Posterior vena cava (tissue), 2 donors: Measurements from ENCODE around the gene OAS1. TPM values are rescaled to one million over a fixed set of nuclear protein-coding genes. Genes with fewer than 3 reads are reported as not detected.
"Not testable (repeated sequence)": the region's sequence is repeated elsewhere in the genome, so short reads cannot be mapped to it uniquely, and the experiment has no call there.

Experiments used
- DNase-seq: peaks from one replicate; pipeline ENCODE4 v3.0.0-alpha.2; 2020; ENCODE audit warnings: low spot score
- intact Hi-C, 2 donors: fragments of 100-400 bp; cut with DNase I; formaldehyde crosslinking; loops; one replicate each; pipeline versions ENCODE4 v1.14.1 to v1.14.2; 2022 to 2023
- total RNA-seq, 2 donors: library from RNA; stranded (reverse); fragmentation: NEBNext Ultra II Directional; extraction: Animal tissue kit (Norgen Biotek cat#: 25700); gene quantifications; one replicate each; pipeline ENCODE4 v1.2.1, GENCODE V29; 2021
- donor health status: DM: yes; HTN: yes; CAD: no.
- donor health status: DM: yes; HTN: yes; CAD: no.

OAS1 gene
- total RNA-seq, 2 donors from 2014 or later: 10.1 to 17.3 TPM

DNA sequence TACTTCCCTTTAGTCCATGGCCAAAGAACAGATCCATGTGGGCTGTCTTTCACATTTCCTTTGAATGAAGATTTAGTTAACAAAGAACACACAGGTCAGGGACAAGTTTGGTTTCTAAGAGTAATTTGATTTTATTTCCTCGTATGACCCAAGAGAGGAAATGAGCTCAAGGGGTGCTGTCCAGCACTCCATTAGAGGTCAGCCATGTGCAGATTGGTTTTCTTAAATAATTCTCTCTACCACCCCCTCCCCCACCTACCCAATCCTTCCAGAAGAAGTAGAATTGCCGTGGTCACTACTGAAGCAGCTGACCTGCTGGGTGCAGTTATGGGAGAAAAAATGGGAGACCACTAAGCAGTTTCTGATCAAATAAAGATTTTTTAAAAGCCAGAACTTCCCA is 13.9 kb upstream of the OAS1 start:
- intact Hi-C loops: no loop called here
- DNase-seq: no peak

DNA sequence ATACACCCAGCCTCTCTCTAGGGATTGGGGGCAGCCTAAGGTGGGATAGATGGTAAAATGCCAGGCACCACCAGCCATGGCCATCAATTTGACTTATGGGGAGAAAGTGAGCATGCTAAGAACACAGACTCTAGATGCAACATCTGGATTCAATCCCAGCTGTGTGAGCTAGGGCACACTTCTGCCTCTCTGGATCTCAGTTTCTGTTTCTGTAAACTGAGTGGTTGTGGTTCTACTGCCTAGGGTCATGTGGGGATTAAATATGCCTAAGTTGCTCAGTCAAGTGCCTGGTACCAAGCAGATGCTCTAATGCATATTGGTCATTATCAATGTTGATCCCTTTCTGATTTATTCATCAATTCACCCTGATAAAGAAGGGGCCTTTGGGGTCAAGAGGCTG is 12.6 kb upstream of the OAS1 start:
- intact Hi-C loops: no loop called here
- DNase-seq: no peak

DNA sequence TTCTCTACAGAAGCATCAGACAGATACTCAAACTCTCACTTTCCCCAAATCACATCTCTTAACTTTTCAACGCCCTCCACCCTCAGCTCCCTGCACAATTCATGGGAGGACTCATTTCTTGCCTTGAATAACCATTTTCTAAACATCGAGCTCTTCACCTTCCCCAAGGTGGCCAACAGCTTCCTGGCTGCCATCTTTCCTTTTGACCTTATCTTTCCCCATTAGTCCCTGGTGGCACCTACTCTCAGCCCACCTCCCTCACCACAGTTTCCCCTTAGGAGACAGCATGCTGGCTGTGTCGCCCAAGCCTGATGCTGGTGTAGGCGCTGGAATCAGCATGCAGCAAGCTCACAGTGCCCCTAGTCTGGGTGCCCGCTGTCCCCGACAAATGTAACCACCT is 8.4 kb upstream of the OAS1 start:
- DNase-seq: no peak
- intact Hi-C loops: no loop called here

DNA sequence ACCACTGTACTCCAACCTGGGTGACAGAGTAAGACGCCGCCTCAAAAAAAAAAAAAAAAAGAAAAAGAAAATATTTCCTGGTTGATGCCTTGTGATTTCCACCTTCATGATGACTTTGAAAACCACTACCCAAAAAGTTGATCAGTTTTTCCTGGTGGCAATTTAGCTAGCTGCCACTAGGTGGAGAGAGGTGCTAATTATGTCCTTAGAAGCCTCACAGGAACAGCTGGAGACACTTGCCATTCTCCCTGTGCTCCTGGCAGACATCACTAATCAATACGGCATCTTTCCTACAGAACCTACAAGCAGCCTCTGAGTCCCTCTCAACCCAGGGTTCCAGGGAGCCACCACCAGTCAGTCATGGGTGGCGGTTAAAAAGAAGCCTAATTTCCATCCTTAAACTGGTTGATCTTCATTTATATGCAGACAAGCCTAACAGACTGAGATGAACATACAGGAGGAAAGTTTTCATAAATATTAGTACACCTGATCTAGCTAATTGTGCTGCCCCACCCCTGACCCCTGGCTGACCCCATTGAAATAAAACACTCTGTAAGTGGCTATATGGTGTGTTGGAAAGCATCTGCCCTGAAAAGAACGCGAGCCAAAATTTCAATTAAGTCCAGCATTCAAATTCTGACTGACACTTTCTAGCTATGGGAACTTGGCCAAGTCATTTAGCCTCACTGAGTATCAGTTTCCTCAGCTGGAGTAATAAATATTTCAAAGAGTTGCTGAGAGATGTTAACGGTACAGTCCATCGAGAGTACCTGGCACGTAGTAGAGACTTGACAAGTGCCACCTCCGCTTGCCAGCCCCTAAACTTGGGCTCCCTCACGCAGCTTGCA is 6.2 kb upstream of the OAS1 start:
- DNase-seq: no peak
- intact Hi-C loops: no loop called here

DNA sequence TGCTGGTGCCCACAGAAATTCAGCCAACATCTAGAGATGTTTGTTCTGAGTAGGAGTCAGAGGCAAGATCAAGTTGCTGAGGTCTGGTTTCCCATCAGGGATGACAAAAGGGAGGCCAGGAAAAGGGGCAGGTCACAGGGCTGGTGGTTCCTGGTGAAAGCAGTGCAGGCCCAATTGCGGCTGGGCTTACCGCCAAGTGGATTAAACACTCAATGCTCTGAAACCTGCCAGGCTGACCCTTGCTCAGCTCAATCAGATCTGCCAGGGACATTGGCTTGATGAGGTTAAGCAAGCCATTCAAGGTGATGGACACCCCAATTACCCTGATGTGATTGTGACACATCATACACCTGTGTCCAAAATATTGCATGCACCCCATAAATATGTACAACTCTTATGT is 5.5 kb upstream of the OAS1 start:
- DNase-seq: no peak
- intact Hi-C loops: no loop called here

DNA sequence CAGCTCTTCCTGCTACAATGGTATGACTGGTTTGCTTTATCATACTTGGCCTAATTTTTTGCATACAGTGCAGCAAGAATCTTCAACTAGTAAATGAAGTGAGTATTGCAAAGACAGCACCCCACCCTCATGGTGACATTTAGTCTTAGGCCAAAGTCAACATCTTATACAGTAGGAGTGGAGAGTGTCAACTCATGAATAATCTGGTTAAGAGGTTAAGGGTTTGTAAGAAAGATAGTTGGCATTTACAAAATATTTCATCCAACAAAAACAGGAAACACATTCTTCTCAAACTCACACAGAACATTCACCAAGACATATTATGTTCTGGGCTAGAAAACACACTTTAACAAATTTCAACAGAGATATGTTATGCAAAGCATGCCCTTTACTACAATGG is 2.2 kb upstream of the OAS1 start:
- DNase-seq: no peak
- intact Hi-C loops: no loop called here

DNA sequence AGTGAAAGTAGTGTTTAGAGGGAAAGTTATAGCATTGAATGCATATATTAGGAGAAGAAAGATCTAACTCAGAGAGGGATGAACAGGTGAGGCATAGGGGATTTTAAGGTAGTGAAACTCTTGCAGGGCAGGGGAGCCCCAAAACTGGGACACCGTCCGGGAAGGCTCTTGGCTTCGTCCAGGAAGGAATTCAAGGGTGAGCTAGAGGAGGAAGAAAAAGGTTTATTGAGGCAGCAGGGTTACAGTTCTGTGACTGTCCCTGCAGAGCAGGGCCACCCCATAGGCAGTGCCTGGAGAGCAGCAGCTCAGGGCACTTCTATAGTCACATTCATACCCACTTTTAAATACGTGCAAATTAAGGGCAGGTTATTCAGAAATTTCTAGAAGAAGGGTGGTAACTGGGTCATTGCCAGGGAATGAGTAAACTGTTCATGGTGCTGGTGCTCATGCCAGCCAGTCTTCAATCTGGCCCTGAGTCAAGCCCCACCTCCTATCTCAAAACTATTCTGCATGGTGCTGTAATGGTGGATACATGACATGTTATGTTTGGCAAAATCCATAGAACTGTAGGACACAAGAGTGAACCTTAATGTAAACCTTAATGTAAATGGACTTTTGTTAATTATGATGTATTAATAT is 1.2 kb upstream of the OAS1 start:
- intact Hi-C loops: no loop called here

DNA sequence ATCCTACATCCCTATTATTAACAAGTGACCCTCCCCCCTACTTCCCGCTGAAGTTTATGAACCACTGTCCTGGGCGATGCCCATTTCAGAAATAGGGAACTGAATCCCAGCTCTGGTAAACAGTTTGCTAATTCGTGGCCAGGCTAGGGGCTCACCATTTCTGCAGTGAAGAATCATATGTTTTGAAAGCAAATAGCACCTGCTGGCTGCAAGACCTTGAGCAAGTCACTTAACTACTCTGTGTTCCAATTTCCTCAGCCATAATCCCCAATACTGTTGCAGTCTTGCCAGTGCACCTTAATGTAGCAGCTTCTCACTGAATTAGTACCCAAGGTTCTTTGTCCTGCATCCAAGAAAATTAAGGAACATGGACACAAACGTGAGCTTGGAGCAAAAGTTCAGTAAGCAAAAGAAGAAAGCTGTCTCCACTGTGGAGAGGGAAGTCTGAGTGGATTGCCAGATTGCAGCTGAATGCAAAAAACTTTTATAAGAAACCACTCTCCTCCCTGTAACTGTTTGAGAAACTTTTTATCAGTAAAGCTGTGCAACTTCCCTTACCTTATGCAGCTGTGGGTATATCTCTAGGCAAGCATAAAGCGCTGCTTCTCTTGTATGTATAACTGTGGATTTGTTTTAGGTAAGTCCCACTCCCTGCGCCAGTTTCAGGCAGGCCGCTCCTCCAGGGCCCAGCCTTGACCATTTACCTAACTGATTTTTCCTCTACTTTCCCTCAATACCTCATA is 824 bp downstream of the OAS1 start:
- DNase-seq: no peak
- intact Hi-C loops: no loop called here

More for the DNA sequence above, 1.2 kb upstream of the OAS1 start:
- no peak for DNase-seq

DNA sequence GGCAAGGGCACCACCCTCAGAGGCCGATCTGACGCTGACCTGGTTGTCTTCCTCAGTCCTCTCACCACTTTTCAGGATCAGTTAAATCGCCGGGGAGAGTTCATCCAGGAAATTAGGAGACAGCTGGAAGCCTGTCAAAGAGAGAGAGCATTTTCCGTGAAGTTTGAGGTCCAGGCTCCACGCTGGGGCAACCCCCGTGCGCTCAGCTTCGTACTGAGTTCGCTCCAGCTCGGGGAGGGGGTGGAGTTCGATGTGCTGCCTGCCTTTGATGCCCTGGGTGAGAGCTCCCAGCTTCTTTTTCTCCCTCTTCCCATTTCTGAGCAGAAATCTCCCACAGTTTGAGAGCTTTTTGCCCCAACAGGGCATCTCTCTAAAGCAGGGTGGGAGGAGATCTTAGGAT is 1.8 kb downstream of the OAS1 start:
- intact Hi-C loops: no loop called here
- no peak for DNase-seq

DNA sequence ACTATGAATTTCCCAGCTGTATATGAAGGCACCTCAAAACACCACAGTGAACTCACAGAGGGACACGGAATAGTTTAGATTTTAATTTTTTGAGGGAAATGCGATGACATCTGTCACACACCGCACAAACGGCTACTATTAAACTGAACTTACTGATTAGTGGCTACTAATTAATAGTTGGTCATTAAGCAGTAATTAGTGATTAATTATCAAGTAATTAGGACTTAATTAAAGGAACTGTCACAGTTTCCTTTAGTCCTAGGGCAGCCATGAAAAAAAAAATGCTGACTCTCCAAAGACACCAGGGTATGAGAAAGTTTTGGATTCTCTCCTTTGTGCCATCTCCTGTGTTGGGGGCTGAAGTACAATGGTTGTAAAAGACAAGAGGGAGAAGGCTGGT is 2.9 kb downstream of the OAS1 start:
- DNase-seq: no peak
- intact Hi-C loops: no loop called here

DNA sequence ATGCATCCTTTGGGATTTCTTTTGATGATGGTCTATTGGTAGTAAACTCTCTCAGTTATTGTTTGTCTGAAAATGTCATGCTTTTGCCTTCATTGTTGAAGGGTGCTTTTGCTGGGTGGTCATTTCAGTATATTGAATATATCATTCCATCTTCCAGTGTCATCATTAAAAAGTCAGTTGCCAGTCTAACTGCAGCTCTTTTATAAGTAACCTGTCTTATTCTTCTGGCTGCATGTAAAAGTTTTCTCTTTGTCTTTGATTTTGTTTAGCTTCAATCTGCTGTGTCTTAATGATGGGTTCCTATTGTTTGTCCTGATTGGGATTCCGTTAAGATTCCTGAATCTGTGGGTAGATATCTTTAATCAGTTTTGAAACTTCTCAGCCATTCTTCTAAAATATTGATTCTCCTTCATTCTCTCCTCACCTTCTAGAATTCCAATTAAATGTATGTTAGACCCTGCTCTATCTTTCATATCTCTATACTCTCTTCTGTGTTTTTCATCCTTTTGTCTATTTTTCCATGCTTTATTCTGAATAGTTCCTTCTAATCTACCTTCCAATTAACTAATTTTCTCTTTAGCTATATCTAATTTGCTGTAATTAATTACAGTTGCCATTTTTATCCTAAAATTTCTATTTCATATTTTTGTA is 6.4 kb downstream of the OAS1 start:
- intact Hi-C loops: no loop called here
- DNase-seq: no peak

DNA sequence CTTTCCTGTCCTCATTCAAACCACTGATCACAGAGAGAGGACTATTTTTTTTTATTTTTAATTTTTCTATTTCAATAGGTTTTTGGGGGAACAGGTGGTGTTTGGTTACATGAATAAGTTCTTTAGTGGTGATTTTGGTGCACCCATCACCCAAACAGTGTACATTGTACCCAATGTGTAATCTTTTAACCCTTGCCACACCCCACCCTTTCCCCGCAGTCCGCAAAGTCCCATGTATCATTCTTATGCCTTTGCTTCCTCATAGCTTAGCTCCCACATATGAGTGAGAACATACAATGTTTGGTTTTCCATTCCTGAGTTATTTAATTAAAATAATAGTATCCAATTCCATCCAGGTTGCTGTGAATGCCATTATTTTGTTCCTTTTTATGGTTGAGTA is 7.1 kb downstream of the OAS1 start:
- intact Hi-C loops: not testable (repeated sequence)

DNA sequence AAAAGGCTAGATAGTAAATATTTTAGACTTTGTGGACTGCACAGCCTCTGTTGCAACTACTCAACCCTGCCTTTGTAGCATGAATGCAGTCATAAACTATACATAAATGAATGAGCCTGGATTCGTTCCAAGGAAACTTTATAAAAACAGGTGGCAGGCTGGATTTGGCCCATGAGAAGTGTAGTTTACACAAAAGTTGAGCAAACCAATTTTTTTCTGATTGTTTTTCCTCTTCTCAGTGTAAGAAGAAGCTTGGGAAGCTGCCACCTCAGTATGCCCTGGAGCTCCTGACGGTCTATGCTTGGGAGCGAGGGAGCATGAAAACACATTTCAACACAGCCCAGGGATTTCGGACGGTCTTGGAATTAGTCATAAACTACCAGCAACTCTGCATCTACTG is 9.5 kb downstream of the OAS1 start:
- intact Hi-C loops: no loop called here
- no peak for DNase-seq

More for the DNA sequence above, 7.1 kb downstream of the OAS1 start:
- DNase-seq: not testable (repeated sequence)

DNA sequence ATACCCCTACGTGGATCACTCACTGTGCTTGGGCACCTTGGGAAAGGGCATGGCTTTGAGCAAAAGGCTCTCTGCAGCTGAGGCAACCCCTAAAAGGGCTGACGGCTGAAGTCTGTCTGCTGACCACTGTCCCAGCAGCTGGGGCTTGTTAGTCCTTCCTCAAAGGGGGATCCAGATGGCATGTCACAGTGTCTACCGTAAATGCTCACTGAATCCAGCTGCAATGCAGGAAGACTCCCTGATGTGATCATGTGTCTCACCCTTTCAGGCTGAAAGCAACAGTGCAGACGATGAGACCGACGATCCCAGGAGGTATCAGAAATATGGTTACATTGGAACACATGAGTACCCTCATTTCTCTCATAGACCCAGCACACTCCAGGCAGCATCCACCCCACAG is 12.4 kb downstream of the OAS1 start:
- intact Hi-C loops: no loop called here
- DNase-seq: no peak

DNA sequence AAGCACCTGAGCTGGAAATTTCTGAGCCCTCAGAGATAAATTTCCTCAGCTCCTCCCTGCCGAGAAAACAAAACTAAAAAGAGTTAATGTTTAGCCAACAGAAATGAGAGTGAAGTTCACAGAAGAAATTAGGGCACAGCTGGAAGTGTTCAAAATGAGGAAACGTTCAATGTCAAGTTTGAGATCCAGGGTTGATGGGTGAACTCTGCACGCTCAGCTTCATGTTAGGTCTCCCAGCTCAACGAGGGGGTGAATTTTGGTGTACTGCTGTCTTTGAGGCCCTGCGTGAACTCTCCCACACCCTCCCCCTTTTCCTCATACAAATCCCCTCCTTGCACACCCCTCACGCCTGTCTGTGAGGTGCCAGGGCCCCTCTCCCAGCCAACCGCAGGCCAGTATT is 18.2 kb downstream of the OAS1 start:
- intact Hi-C loops: no loop called here
- no peak for DNase-seq

DNA sequence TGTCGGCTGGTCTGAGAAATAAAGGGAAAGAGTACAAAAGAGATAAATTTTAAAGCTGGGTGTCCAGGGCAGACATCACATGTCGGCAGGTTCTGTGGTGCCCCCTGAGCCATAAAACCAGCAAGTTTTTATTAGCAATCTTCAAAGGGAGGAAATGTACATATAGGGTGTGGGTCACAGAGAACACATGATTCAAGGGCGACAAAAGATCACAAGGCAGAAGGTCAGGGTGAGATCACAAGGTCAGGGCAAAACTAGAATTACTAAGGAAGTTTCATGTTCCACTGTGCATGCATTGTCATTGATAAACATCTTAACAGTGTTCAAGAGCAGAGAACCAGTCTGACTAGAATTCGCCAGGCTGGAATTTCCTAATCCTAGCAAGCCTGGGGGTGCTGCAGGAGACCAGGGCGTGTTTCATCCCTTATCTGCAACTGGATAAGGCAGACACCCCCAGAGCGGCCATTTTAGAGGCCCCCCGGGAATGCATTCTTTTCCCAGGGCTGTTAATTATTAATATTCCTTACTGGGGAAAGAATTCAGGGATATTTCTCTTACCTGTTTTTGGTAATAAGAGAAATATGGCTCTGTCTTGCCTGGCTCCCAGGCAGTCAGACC is 19.8 kb downstream of the OAS1 start:
- DNase-seq, intact Hi-C loops: not testable (repeated sequence)

DNA sequence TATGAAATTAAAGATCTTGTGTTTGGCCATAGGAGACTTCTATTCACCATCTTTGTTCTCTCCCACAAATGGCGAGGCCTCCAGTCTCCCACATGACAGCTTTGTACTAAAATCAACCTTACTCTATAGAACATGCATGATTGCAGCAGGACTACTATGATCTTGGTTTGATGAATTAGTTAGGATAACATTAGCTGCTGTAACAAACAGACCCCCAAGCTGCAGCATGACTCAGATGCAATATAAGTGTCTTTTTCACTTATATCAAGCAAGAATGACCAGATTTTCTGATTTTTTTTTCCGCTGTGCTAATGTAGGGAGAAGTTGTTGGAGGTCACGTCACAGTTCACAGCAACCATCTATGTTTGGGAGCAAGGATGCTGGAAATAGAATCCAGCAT is 20.7 kb downstream of the OAS1 start:
- DNase-seq: no peak
- intact Hi-C loops: no loop called here

DNA sequence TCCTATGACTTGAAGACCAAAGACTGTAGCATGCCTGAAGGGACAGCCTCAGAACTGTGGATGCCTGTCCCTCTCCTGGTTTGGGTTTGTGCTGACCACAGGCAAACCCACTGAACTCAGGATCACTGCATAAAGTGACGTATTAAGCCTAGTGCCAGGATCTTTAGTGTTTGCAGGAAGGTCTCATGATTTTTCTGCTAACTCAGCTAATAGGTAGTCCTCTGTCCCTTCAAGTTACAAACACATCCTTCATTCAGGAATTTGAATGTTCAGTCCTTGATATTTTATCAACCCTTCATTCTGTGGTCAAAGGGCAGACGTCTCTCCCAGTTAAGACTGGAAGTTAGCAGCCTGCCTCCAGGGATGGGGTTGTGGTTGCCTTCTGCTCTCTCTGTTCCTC is 21.2 kb downstream of the OAS1 start:
- DNase-seq: no peak
- intact Hi-C loops: no loop called here

DNA sequence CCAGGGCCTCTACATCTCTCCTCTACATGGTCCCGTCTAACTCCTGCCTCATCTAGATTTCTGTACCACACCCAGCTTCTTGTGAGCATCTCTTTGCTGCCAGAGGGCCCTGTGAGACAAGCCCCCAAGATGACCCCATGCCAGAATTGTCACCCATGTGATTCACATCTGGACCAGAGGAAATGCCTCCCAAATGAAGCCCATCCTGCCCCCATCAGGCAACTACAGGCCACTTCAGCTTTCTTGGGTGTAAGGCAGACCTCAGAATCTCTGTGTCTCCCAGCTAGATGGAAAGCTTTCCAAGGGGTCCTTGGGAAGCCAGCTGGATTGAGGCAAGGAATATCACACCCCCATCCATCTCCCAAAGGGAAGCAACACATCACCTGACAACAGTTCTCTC is 22.2 kb downstream of the OAS1 start:
- intact Hi-C loops: no loop called here
- DNase-seq: no peak

DNA sequence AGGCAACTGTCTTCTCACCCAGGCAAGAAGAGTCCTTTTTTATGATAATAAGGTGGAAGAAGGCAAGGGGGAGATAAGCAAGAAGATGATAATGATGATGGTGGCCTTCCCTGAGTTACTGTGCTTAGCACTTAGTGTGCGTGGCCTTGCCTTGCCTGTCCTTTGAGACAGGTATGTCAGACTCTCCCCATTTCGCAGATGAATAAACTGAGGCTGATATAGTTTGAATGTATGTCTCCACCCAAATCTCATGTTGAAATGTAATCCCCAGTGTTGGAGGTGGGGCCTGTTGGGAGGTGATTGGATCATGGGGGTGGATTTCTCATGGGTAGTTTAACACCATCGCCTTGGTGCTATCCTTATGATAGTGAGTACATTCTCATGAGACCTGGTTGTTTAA is 23.0 kb downstream of the OAS1 start:
- intact Hi-C loops: no loop called here
- DNase-seq: no peak
